B cell (primary cell): Measurements from ENCODE around the gene PSENEN.

ENCODE experiments used
- EZH2 ChIP-seq: IDR thresholded peaks from 2 replicates; pipeline ENCODE4 v1.6.1; 2012; ENCODE audit warnings: borderline replicate concordance, low read depth, mild to moderate bottlenecking, moderate library complexity, low read length; ENCODE audit not compliant: insufficient read depth, poor library complexity, severe bottlenecking
- TF ChIP-seq, protein P1 (sequence below): fragments of 200-600 bp; IDR thresholded peaks from one replicate; pipeline ENCODE4 v1.8.0; 2022; ENCODE audit warnings: antibody characterized with exemption, mild to moderate bottlenecking

GRCh38 chr19:35780058-35780457 is 34.6 kb downstream of the PSENEN start:
- TF ChIP-seq, protein P1, sequence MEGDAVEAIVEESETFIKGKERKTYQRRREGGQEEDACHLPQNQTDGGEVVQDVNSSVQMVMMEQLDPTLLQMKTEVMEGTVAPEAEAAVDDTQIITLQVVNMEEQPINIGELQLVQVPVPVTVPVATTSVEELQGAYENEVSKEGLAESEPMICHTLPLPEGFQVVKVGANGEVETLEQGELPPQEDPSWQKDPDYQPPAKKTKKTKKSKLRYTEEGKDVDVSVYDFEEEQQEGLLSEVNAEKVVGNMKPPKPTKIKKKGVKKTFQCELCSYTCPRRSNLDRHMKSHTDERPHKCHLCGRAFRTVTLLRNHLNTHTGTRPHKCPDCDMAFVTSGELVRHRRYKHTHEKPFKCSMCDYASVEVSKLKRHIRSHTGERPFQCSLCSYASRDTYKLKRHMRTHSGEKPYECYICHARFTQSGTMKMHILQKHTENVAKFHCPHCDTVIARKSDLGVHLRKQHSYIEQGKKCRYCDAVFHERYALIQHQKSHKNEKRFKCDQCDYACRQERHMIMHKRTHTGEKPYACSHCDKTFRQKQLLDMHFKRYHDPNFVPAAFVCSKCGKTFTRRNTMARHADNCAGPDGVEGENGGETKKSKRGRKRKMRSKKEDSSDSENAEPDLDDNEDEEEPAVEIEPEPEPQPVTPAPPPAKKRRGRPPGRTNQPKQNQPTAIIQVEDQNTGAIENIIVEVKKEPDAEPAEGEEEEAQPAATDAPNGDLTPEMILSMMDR, result no peak
- no peak for TF ChIP-seq EZH2
